C4-2B (cell line): ENCODE results near the gene TP73.

ENCODE experiments used
- ZFX ChIP-seq: fragments of 450-650 bp; IDR thresholded peaks from 2 replicates; pipeline ENCODE4 v1.6.1; 2017
- TF ChIP-seq, protein P1 (sequence below): fragments of 450-650 bp; conservative IDR thresholded peaks from 2 replicates; pipeline ENCODE4 v1.5.1; 2017; ENCODE audit warnings: mild to moderate bottlenecking

DNA sequence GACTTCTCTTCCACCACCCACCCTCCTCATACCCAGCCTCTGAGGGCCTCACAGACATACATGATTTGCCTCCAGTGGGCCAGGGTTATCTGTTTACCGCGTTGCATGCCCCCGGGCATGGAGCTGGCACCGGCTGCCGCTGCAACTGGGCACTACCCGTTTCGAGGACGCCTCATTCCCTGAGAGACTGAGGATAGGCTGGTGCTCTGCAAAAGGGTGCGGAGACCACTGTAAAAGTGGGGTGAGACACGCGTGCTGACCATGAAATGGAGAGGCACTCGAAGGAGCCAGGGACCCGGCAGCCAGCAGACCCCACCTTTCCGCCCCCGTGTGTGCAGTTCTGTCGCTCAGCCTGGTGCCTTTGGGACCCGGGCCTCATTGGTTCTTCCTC, 20.6 kb downstream of the TP73 start:
- TF ChIP-seq, protein P1, sequence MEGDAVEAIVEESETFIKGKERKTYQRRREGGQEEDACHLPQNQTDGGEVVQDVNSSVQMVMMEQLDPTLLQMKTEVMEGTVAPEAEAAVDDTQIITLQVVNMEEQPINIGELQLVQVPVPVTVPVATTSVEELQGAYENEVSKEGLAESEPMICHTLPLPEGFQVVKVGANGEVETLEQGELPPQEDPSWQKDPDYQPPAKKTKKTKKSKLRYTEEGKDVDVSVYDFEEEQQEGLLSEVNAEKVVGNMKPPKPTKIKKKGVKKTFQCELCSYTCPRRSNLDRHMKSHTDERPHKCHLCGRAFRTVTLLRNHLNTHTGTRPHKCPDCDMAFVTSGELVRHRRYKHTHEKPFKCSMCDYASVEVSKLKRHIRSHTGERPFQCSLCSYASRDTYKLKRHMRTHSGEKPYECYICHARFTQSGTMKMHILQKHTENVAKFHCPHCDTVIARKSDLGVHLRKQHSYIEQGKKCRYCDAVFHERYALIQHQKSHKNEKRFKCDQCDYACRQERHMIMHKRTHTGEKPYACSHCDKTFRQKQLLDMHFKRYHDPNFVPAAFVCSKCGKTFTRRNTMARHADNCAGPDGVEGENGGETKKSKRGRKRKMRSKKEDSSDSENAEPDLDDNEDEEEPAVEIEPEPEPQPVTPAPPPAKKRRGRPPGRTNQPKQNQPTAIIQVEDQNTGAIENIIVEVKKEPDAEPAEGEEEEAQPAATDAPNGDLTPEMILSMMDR, result no peak
- TF ChIP-seq ZFX, result no peak
